ENCODE results near the gene GAA.

- TF ChIP-seq, protein P1, sequence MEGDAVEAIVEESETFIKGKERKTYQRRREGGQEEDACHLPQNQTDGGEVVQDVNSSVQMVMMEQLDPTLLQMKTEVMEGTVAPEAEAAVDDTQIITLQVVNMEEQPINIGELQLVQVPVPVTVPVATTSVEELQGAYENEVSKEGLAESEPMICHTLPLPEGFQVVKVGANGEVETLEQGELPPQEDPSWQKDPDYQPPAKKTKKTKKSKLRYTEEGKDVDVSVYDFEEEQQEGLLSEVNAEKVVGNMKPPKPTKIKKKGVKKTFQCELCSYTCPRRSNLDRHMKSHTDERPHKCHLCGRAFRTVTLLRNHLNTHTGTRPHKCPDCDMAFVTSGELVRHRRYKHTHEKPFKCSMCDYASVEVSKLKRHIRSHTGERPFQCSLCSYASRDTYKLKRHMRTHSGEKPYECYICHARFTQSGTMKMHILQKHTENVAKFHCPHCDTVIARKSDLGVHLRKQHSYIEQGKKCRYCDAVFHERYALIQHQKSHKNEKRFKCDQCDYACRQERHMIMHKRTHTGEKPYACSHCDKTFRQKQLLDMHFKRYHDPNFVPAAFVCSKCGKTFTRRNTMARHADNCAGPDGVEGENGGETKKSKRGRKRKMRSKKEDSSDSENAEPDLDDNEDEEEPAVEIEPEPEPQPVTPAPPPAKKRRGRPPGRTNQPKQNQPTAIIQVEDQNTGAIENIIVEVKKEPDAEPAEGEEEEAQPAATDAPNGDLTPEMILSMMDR (IDR thresholded peaks at IDR 0.05): no peak
- no peak for TF ChIP-seq POLR2A (IDR thresholded peaks at IDR 0.05)
These were observed 16.6 kb upstream of the GAA start for GRCh38 chr17:80084773-80085172.
